Measurements from ENCODE around the gene PDE6G. TPM values are rescaled to one million over a fixed set of nuclear protein-coding genes. Genes with fewer than 3 reads are reported as not detected.

Gene PDE6G
- total and polyA plus RNA-seq, 2 experiments from 2014 or later, result 5.5 to 9.0 TPM

DNA sequence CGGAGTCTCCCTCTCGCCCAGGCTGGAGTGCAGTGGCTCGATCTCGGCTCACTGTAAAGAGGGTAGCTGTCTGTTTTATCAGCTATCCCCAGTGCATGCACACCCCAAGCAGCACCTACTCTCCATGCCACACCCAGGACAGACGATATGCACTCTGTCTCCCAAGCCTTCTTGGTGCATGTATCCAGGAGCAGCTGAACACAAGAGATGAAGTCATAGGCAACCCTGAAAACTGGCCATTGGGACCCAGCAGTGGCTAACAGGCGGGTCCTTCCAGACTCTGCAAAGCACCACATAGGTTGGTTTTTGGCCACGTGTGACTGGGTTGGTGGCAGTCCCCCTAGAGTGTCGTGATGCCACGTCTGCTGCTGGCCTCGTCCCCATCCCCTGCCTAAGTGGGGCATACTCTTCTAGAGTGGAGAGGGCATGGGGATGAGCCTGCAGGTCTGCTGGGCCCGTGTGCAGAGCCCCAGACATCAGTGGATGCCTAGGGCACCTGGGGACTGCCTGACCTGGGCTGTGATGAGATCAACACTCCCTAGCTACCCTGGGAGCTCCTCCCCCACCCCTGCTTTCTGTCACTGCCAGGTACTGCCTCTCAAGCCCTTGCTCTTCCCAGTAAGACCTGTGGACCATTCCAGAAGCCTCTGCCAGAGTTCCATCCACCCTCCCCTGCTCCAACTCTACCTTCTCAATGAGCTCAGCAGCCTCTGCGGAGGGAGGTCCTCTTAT, 9.3 kb downstream of the PDE6G start (continued):
- TF ChIP-seq, protein P1, sequence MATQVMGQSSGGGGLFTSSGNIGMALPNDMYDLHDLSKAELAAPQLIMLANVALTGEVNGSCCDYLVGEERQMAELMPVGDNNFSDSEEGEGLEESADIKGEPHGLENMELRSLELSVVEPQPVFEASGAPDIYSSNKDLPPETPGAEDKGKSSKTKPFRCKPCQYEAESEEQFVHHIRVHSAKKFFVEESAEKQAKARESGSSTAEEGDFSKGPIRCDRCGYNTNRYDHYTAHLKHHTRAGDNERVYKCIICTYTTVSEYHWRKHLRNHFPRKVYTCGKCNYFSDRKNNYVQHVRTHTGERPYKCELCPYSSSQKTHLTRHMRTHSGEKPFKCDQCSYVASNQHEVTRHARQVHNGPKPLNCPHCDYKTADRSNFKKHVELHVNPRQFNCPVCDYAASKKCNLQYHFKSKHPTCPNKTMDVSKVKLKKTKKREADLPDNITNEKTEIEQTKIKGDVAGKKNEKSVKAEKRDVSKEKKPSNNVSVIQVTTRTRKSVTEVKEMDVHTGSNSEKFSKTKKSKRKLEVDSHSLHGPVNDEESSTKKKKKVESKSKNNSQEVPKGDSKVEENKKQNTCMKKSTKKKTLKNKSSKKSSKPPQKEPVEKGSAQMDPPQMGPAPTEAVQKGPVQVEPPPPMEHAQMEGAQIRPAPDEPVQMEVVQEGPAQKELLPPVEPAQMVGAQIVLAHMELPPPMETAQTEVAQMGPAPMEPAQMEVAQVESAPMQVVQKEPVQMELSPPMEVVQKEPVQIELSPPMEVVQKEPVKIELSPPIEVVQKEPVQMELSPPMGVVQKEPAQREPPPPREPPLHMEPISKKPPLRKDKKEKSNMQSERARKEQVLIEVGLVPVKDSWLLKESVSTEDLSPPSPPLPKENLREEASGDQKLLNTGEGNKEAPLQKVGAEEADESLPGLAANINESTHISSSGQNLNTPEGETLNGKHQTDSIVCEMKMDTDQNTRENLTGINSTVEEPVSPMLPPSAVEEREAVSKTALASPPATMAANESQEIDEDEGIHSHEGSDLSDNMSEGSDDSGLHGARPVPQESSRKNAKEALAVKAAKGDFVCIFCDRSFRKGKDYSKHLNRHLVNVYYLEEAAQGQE (IDR thresholded peaks at IDR 0.05; ENCODE audit: unreplicated experiment), result no peak
- no peak for TF ChIP-seq EZH2 (IDR thresholded peaks at IDR 0.05; ENCODE audit: low read depth, unreplicated experiment)
- TF ChIP-seq NANOG (IDR thresholded peaks at IDR 0.05; ENCODE audit: borderline replicate concordance), result no peak
- TF ChIP-seq, protein P2, sequence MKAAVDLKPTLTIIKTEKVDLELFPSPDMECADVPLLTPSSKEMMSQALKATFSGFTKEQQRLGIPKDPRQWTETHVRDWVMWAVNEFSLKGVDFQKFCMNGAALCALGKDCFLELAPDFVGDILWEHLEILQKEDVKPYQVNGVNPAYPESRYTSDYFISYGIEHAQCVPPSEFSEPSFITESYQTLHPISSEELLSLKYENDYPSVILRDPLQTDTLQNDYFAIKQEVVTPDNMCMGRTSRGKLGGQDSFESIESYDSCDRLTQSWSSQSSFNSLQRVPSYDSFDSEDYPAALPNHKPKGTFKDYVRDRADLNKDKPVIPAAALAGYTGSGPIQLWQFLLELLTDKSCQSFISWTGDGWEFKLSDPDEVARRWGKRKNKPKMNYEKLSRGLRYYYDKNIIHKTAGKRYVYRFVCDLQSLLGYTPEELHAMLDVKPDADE (IDR thresholded peaks at IDR 0.05), result no peak

DNA sequence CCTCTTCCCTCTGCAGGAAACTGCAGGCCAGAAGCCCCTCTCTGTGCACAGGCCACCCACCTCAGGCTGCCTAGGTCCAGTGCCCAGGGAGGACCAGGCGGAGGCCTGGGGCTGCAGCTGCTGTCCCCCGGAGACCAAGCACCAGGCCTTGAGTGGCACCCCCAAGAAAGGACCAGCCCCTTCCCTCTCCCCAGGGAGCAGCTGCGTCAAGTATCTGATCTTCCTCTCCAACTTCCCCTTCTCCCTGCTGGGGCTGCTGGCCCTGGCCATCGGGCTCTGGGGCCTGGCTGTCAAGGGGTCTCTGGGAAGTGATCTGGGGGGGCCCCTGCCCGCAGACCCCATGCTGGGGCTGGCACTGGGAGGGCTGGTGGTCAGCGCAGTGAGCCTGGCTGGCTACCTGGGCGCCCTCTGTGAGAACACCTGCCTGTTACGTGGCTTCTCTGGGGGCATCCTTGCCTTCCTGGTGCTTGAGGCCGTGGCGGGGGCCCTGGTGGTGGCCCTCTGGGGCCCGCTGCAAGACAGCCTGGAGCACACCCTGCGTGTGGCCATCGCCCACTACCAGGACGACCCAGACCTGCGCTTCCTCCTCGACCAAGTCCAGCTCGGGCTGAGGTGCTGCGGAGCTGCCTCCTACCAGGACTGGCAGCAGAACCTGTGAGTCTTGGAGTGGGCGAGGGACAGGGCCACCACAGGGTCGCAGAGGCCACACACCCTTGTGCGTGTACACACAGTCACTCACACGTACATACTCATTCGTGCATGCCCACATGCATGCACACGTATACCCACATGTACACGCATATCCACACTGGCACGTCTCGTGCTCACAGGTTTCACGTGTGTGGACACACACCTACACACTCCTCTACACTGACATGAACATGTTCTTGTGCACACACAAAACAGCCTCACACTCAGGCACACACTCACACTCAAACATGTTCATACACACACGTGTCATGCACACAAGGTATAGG, 11.1 kb downstream of the PDE6G start:
- Histone ChIP-seq H3K4me1 (ENCODE audit: insufficient read depth) (peaks cover 11% of the 10 kb centered on the region), H2AFZ (no peak overlapping the region), H3K27ac (ENCODE audit: low read depth) (no peak overlapping the region), H3K27me3 (ENCODE audit: insufficient read depth) (peaks cover 34% of the 10 kb centered on the region), H3K9me2 (ENCODE audit: insufficient read depth) (no peaks in the 10 kb centered on the region), H3K79me2 (replicated peaks; ENCODE audit: insufficient read depth) (no peaks in the 10 kb centered on the region), H3F3A (replicated peaks; ENCODE audit: low read depth) (peaks cover 13% of the 10 kb centered on the region; the same call in 1 of the 2 replicates), H3K4me2 (no peak overlapping the region), H3K4me3 (no peak overlapping the region), H4K20me1 (replicated peaks; ENCODE audit: insufficient read depth) (no peaks in the 10 kb centered on the region), H3K36me3 (ENCODE audit: insufficient read depth) (no peaks in the 10 kb centered on the region)
- Mint-ChIP-seq H3K36me3 (ENCODE audit: low read depth) (no peaks in the 10 kb centered on the region), H3K9me3 (peaks cover 9% of the 10 kb centered on the region; the same call in 1 of the 3 replicates), H3K27me3 (ENCODE audit: insufficient read depth, low read depth, poor library complexity) (peaks cover 37% of the 10 kb centered on the region), H3K4me3 (no peak overlapping the region), H3K27ac (no peak overlapping the region), H3K4me1 (peaks cover 6% of the 10 kb centered on the region)
- DNase-seq (ENCODE audit: low spot score), result no peak
- ATAC-seq, result no peak
- TF ChIP-seq EZH2phosphoT487 (IDR thresholded peaks at IDR 0.05; ENCODE audit: unreplicated experiment), result no peak
- TF ChIP-seq ZNF331 (CRISPR knock-in tag; IDR thresholded peaks at IDR 0.05; ENCODE audit: low read depth), result no peak
- TF ChIP-seq, protein P3, sequence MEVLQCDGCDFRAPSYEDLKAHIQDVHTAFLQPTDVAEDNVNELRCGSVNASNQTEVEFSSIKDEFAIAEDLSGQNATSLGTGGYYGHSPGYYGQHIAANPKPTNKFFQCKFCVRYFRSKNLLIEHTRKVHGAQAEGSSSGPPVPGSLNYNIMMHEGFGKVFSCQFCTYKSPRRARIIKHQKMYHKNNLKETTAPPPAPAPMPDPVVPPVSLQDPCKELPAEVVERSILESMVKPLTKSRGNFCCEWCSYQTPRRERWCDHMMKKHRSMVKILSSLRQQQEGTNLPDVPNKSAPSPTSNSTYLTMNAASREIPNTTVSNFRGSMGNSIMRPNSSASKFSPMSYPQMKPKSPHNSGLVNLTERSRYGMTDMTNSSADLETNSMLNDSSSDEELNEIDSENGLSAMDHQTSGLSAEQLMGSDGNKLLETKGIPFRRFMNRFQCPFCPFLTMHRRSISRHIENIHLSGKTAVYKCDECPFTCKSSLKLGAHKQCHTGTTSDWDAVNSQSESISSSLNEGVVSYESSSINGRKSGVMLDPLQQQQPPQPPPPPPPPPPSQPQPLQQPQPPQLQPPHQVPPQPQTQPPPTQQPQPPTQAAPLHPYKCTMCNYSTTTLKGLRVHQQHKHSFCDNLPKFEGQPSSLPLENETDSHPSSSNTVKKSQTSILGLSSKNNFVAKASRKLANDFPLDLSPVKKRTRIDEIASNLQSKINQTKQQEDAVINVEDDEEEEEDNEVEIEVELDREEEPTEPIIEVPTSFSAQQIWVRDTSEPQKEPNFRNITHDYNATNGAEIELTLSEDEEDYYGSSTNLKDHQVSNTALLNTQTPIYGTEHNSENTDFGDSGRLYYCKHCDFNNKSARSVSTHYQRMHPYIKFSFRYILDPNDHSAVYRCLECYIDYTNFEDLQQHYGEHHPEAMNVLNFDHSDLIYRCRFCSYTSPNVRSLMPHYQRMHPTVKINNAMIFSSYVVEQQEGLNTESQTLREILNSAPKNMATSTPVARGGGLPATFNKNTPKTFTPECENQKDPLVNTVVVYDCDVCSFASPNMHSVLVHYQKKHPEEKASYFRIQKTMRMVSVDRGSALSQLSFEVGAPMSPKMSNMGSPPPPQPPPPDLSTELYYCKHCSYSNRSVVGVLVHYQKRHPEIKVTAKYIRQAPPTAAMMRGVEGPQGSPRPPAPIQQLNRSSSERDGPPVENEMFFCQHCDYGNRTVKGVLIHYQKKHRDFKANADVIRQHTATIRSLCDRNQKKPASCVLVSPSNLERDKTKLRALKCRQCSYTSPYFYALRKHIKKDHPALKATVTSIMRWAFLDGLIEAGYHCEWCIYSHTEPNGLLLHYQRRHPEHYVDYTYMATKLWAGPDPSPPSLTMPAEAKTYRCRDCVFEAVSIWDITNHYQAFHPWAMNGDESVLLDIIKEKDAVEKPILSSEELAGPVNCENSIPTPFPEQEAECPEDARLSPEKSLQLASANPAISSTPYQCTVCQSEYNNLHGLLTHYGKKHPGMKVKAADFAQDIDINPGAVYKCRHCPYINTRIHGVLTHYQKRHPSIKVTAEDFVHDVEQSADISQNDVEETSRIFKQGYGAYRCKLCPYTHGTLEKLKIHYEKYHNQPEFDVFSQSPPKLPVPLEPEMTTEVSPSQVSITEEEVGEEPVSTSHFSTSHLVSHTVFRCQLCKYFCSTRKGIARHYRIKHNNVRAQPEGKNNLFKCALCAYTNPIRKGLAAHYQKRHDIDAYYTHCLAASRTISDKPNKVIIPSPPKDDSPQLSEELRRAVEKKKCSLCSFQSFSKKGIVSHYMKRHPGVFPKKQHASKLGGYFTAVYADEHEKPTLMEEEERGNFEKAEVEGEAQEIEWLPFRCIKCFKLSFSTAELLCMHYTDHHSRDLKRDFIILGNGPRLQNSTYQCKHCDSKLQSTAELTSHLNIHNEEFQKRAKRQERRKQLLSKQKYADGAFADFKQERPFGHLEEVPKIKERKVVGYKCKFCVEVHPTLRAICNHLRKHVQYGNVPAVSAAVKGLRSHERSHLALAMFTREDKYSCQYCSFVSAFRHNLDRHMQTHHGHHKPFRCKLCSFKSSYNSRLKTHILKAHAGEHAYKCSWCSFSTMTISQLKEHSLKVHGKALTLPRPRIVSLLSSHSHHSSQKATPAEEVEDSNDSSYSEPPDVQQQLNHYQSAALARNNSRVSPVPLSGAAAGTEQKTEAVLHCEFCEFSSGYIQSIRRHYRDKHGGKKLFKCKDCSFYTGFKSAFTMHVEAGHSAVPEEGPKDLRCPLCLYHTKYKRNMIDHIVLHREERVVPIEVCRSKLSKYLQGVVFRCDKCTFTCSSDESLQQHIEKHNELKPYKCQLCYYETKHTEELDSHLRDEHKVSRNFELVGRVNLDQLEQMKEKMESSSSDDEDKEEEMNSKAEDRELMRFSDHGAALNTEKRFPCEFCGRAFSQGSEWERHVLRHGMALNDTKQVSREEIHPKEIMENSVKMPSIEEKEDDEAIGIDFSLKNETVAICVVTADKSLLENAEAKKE (CRISPR knock-in tag; IDR thresholded peaks at IDR 0.05), result no peak
- TF ChIP-seq EZH2 (IDR thresholded peaks at IDR 0.05; ENCODE audit: low read depth, unreplicated experiment), result no peak
- TF ChIP-seq NANOG (IDR thresholded peaks at IDR 0.05; ENCODE audit: borderline replicate concordance), result no peak
- no peak for TF ChIP-seq STAT1 (IDR thresholded peaks at IDR 0.05; ENCODE audit: unreplicated experiment)

Measured in GM23338 (cell line).